Vagina (tissue), 2 donors: Measurements from ENCODE around the gene ERBB4. TPM values are rescaled to one million over a fixed set of nuclear protein-coding genes. Genes with fewer than 3 reads are reported as not detected.

Experiments
- DNase-seq, 2 donors: peaks; one replicate each; pipeline ENCODE4 v3.0.0-alpha.2; 2017; ENCODE audit errors: extremely low spot score in 2 of 2
- H3K27ac ChIP-seq: fragments of 200-600 bp; sonication (generic); one replicate; pipeline ENCODE4 v1.5.1; 2019
- H3K27me3 ChIP-seq: fragments of 200-600 bp; sonication (generic); one replicate; pipeline ENCODE4 v1.5.1; 2019
- H3K36me3 ChIP-seq, 2 donors: fragments of 200-600 bp; sonication (generic); one replicate each; pipeline ENCODE4 v1.5.1; 2017 to 2019
- H3K4me1 ChIP-seq: fragments of 200-600 bp; sonication (generic); one replicate; pipeline ENCODE4 v1.5.1; 2019
- H3K4me3 ChIP-seq, 2 donors: fragments of 200-600 bp; sonication (generic); 1 replicate in 1 of 2; 2 replicates in 1 of 2; pipeline ENCODE4 v1.5.1; 2016 to 2019
- H3K9me3 ChIP-seq: fragments of 200-600 bp; sonication (generic); one replicate; pipeline ENCODE4 v1.5.1; 2019
- POLR2A ChIP-seq, 2 donors: fragments of 450-650 bp; IDR thresholded peaks; one replicate each; pipeline ENCODE4 v1.6.1; 2017; ENCODE audit warnings: antibody characterized with exemption in 2 of 2, mild to moderate bottlenecking in 2 of 2, moderate library complexity in 2 of 2
- POLR2AphosphoS5 ChIP-seq, 2 donors: sonication (generic); formaldehyde crosslinking; IDR thresholded peaks; one replicate each; pipeline ENCODE4 v1.9.0; 2017; ENCODE audit warnings: antibody characterized with exemption in 2 of 2, mild to moderate bottlenecking in 2 of 2, low read depth in 1 of 2; ENCODE audit not compliant: insufficient read depth in 1 of 2
- intact Hi-C: fragments of 100-400 bp; cut with DNase I; formaldehyde crosslinking; loops from one replicate; pipeline ENCODE4 v1.15.1; 2023
- total RNA-seq: library from RNA; depleted of rRNA; stranded (reverse); fragments of >200 nt; gene quantifications from one replicate; pipeline ENCODE4 v1.2.3, GENCODE V29; 2016
- TF ChIP-seq, protein P1 (sequence below), 3 experiments: fragments of 450-650 bp in 2 of 3; fragments of 200-600 bp in 1 of 3; sonication (generic) in 1 of 3; IDR thresholded peaks; one replicate each; pipeline ENCODE4 v1.5.1; 2017 to 2019; ENCODE audit warnings: antibody characterized with exemption in 3 of 3, mild to moderate bottlenecking in 2 of 3, moderate library complexity in 2 of 3

Gene ERBB4
- total RNA-seq, 1 donor from 2014 or later: 0.25 TPM

DNA sequence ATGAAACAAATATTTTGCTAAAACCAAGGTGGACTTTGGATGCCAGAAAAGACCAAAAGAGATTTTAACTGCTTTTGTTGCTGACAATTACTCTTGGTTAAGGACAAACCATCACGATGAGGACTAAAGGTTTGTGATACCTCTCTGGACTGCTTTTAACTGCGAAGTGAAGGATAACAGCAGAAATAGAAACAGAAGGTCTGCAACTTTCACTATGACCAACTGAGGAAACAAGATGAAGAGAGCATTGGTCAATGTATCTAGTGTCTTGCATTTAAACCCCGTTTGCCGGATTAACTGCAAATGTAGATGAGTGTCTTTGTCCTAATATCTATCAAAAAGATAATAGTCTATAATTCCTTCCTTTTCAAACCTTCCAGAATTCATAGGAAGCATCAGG is 541.7 kb downstream of the ERBB4 start:
- no peaks in the 10 kb centered on the region for H3K36me3 ChIP-seq
- H3K4me3 ChIP-seq: no peak overlapping the region
- no peaks in the 10 kb centered on the region for H3K27me3 ChIP-seq
- intact Hi-C loops: no loop called here
- no peak overlapping the region for H3K27ac ChIP-seq
- TF ChIP-seq, protein P1, sequence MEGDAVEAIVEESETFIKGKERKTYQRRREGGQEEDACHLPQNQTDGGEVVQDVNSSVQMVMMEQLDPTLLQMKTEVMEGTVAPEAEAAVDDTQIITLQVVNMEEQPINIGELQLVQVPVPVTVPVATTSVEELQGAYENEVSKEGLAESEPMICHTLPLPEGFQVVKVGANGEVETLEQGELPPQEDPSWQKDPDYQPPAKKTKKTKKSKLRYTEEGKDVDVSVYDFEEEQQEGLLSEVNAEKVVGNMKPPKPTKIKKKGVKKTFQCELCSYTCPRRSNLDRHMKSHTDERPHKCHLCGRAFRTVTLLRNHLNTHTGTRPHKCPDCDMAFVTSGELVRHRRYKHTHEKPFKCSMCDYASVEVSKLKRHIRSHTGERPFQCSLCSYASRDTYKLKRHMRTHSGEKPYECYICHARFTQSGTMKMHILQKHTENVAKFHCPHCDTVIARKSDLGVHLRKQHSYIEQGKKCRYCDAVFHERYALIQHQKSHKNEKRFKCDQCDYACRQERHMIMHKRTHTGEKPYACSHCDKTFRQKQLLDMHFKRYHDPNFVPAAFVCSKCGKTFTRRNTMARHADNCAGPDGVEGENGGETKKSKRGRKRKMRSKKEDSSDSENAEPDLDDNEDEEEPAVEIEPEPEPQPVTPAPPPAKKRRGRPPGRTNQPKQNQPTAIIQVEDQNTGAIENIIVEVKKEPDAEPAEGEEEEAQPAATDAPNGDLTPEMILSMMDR (IDR thresholded peaks at IDR 0.05): no peak
- TF ChIP-seq POLR2AphosphoS5 (IDR thresholded peaks at IDR 0.05; ENCODE audit: insufficient read depth in 1 of 2, low read depth in 1 of 2) (no peak), POLR2A (IDR thresholded peaks at IDR 0.05) (no peak)
- no peaks in the 10 kb centered on the region for H3K4me1 ChIP-seq
- H3K9me3 ChIP-seq: no peaks in the 10 kb centered on the region
- no peak for DNase-seq

DNA sequence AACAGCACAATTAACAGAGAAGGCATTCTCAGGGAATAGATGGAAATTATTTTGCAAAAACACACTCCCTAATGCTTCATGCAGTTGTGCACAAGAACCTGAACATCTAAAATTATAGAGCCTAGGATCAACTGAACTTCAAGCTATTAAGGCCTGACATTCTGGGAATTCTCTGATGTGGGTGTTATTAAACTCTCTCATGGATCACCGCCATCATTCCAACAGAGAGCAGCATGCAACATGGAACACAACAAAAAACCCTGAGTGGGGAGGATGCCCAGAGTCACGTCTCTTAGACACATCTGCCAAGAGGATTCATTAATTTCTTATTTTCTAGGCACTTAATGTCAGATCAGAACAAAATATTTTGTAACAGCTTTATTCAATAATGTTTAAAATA is 543.8 kb downstream of the ERBB4 start:
- TF ChIP-seq POLR2A (IDR thresholded peaks at IDR 0.05) (no peak), POLR2AphosphoS5 (IDR thresholded peaks at IDR 0.05; ENCODE audit: insufficient read depth in 1 of 2, low read depth in 1 of 2) (no peak)
- TF ChIP-seq, protein P1 (IDR thresholded peaks at IDR 0.05): no peak
- no peak overlapping the region for H3K4me3 ChIP-seq
- H3K36me3 ChIP-seq: no peaks in the 10 kb centered on the region
- no peaks in the 10 kb centered on the region for H3K4me1 ChIP-seq
- no peak overlapping the region for H3K27ac ChIP-seq
- H3K9me3 ChIP-seq: no peaks in the 10 kb centered on the region
- DNase-seq: no peak
- intact Hi-C loops: no loop called here
- H3K27me3 ChIP-seq: no peaks in the 10 kb centered on the region

DNA sequence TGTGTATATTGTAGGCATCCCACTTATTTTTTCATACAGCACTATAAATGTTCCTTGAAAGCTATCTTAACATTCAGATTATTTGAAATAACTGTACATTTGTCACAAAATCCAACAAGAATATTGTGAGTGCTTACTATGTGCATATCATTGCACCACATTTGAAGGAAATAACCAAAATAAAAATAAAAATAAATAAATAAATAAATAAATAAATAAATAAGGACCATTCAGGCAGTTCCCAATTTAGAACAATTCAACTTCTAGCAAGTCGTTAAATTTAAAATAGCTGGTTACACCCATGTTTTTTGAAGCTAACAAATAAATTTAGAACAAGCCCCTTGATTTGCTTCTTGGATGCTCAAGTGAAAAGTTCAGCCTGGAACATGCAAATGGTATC is 548.3 kb downstream of the ERBB4 start:
- H3K36me3 ChIP-seq: no peaks in the 10 kb centered on the region
- no peak overlapping the region for H3K27ac ChIP-seq
- no peaks in the 10 kb centered on the region for H3K9me3 ChIP-seq
- no peak overlapping the region for H3K4me3 ChIP-seq
- intact Hi-C loops: no loop called here
- no peaks in the 10 kb centered on the region for H3K4me1 ChIP-seq
- DNase-seq: no peak
- TF ChIP-seq POLR2A (IDR thresholded peaks at IDR 0.05) (no peak), POLR2AphosphoS5 (IDR thresholded peaks at IDR 0.05; ENCODE audit: insufficient read depth in 1 of 2, low read depth in 1 of 2) (no peak)
- TF ChIP-seq, protein P1 (IDR thresholded peaks at IDR 0.05): no peak
- no peaks in the 10 kb centered on the region for H3K27me3 ChIP-seq

DNA sequence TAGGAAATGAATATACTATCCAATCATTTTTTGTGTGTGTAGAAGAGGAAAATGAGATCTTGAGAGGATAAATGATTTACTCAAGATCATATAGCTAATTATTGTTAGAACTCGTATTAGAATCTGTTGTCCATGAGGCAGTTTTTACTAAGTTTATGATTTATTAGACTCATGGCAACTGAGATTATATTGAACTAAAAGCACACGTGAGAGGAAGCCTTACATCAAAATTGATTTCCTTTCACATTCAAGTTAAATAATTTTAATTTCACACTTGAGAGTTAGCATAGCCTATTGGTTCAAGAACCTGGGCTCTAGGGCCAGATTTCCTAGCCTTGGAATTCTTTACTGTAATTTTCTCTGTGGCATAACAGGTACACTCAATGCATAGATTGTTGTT is 552.3 kb downstream of the ERBB4 start:
- no peak for TF ChIP-seq POLR2AphosphoS5 (IDR thresholded peaks at IDR 0.05; ENCODE audit: insufficient read depth in 1 of 2, low read depth in 1 of 2)
- TF ChIP-seq, protein P1 (IDR thresholded peaks at IDR 0.05): no peak
- TF ChIP-seq POLR2A (IDR thresholded peaks at IDR 0.05): no peak
- no peak for DNase-seq
- intact Hi-C loops: no loop called here
- Histone ChIP-seq H3K27me3 (no peaks in the 10 kb centered on the region), H3K27ac (no peak overlapping the region), H3K4me3 (no peak overlapping the region), H3K4me1 (no peaks in the 10 kb centered on the region), H3K9me3 (no peaks in the 10 kb centered on the region), H3K36me3 (no peaks in the 10 kb centered on the region)

DNA sequence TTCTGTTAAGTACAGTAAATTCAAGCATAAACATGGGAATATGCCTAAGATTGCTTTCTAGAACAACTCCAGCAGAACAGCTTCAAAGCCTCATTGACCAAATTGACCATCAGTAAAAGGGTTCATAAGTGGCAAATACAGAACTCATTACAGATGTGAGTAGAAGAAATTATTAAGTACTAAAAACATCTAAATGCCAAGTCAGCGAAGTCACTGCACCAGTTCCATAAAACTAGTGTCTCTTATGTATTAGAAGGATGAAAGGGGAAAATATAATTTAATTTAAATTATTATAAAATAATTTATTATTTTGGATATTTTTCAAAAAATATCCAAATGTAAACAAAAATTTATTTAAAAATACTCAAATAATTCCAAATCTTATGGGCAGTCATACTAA is 553.2 kb downstream of the ERBB4 start:
- intact Hi-C loops: no loop called here

More for the DNA sequence above, 553.2 kb downstream of the ERBB4 start:
- no peak for DNase-seq
- Histone ChIP-seq H3K9me3 (no peaks in the 10 kb centered on the region), H3K27ac (no peak overlapping the region), H3K27me3 (no peaks in the 10 kb centered on the region), H3K4me3 (no peak overlapping the region), H3K36me3 (no peaks in the 10 kb centered on the region), H3K4me1 (no peaks in the 10 kb centered on the region)
- TF ChIP-seq POLR2A (IDR thresholded peaks at IDR 0.05) (no peak), POLR2AphosphoS5 (IDR thresholded peaks at IDR 0.05; ENCODE audit: insufficient read depth in 1 of 2, low read depth in 1 of 2) (no peak)
- TF ChIP-seq, protein P1 (IDR thresholded peaks at IDR 0.05): no peak
